Large intestine (tissue), 3 donors: ENCODE results near the gene SYCE3. TPM values are rescaled to one million over a fixed set of nuclear protein-coding genes. Genes with fewer than 3 reads are reported as not detected.

Experiments used
- DNase-seq, 2 donors: peaks; one replicate each; pipeline versions ENCODE4 v3.0.0 to v3.0.0-alpha.2; 2013
- H3K27ac ChIP-seq: one replicate; pipeline ENCODE4 v1.5.1; 2013; ENCODE audit warnings: low read length
- H3K27me3 ChIP-seq: 2 replicates; pipeline ENCODE4 v1.6.1; 2013; ENCODE audit warnings: low read length; ENCODE audit not compliant: control insufficient read depth, insufficient read depth
- H3K36me3 ChIP-seq: 2 replicates; pipeline ENCODE4 v1.6.1; 2013; ENCODE audit warnings: low read length; ENCODE audit not compliant: control insufficient read depth, insufficient read depth
- H3K4me1 ChIP-seq: one replicate; pipeline ENCODE4 v1.6.1; 2013; ENCODE audit warnings: low read length; ENCODE audit not compliant: control insufficient read depth, insufficient read depth
- H3K4me3 ChIP-seq: one replicate; pipeline ENCODE4 v1.5.1; 2013; ENCODE audit warnings: low read length
- H3K9me3 ChIP-seq: one replicate; pipeline ENCODE4 v1.6.1; 2013; ENCODE audit warnings: mild to moderate bottlenecking, low read depth, low read length, moderate library complexity; ENCODE audit not compliant: control insufficient read depth
- WGBS: methylation state at CpG from one replicate; pipeline ENCODE4 v1.1.5; 2013; ENCODE audit warnings: low lambda C conversion rate; ENCODE audit not compliant: insufficient coverage; 5-methylcytosine and 5-hydroxymethylcytosine counted together
- polyA plus RNA-seq: library from polyadenylated mRNA; unstranded; fragments of 120-200 nt; gene quantifications from one replicate; pipeline ENCODE4 v1.2.1, GENCODE V29; 2013

Gene SYCE3
- polyA plus RNA-seq, 1 donor, result not detected

GRCh38 chr22:50582493-50583293 lies 20.0 kb upstream of the SYCE3 start, which contains the start of gene CHKB:
Gene CHKB, minus strand, starts transcription at chr22:50582849. Its CDS starts 68 bp downstream, at chr22:50582781.
- Histone ChIP-seq H3K36me3 (peaks cover 17% of the 10 kb centered on the region), H3K27me3 (no peaks in the 10 kb centered on the region), H3K4me1 (peaks cover 25% of the 10 kb centered on the region), H3K4me3 (peak within 1 kb of the TSS; percentile 75), H3K27ac (peak within 1 kb of the TSS; percentile 88), H3K9me3 (no peaks in the 10 kb centered on the region)
- peak; percentile 98 to 99 for DNase-seq
- no CpG with 5 or more reads among the region's 96 CpGs for WGBS

DNA sequence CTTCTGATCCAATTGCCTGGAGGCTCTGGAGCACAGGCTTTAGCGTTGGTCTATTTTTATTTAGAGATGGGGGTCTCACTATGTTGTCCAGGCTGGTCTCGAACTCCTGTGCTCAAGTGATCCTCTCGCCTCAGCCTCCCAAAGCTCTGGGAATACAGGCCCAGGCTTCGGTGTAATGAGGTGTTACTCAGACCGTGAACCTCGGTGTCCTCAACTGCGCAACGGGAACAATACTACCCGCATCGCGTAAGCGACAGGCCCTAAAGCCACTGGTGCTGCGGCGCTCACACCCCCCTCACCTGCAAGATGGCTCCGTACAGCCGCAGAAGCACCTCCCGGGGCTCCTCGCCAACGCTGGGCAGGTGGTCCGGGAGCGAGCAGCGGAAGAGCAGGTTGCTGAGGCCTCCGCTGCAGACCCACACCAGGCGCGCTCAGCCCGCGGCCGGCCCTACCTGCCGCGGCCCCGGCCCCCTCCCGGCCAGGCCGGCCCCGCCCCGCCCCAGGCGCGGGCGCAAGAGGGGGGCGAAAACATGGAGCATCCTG lies 19.3 kb upstream of the SYCE3 start:
- peaks cover 17% of the 10 kb centered on the region for H3K36me3 ChIP-seq
- DNase-seq, result no peak
- H3K27ac ChIP-seq, result peak overlapping the region; percentile 88
- H3K9me3 ChIP-seq, result no peaks in the 10 kb centered on the region
- WGBS, result no CpG with 5 or more reads among the region's 39 CpGs
- H3K4me1 ChIP-seq, result peaks cover 25% of the 10 kb centered on the region
- no peaks in the 10 kb centered on the region for H3K27me3 ChIP-seq
- peak overlapping the region; percentile 75 for H3K4me3 ChIP-seq

DNA sequence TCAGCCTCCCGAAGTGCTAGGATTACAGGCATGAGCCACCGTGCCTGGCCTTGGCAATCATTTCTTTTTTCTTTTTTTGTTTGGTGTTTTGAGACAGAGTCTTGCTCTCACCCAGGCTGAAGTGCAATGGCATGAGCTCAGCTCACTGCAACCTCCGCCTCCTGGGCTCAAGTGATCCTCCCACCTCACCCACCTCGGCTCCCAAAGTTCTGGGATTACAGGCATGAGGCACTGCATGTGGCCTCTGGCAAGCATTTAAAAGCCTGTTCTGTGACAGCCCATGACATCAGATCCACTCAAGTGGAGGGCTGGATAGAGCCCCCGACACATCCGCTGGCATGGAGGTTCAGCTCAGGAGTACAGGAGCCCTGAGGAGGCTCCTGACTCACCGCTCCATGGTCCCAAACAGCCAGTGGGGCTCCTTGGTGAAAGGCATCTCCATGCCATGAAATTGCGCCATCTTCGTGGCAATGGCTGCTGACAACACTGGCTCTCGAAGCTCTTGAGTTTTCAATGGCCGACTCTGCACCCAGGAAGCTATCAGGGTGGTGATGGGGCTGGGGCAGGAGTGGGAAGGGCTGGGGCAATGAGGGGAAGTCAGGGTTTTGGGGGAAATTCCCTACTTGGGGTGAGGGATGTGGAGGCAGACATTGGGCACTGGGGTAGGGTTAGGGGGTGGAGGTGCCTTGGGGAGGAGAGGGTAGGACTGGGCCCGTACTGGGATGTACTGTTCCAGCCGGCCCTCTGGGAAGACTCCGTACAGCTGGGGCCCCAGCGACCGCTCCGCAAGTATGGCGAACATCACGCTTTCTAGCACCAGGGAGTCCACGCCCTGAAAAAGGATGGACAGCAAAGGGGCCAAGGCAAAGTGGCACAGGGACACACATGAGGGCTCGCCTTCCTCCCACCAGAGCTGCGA lies 18.6 kb upstream of the SYCE3 start:
- H3K27me3 ChIP-seq, result no peaks in the 10 kb centered on the region
- no CpG with 5 or more reads among the region's 22 CpGs for WGBS
- no peaks in the 10 kb centered on the region for H3K9me3 ChIP-seq
- DNase-seq, result no peak
- peaks cover 17% of the 10 kb centered on the region for H3K36me3 ChIP-seq
- peaks cover 25% of the 10 kb centered on the region for H3K4me1 ChIP-seq
- H3K27ac ChIP-seq, result no peak overlapping the region
- H3K4me3 ChIP-seq, result peak overlapping the region; percentile 75

- Histone ChIP-seq H3K4me3 (no peak overlapping the region), H3K9me3 (no peaks in the 10 kb centered on the region), H3K4me1 (peaks cover 25% of the 10 kb centered on the region), H3K27me3 (no peaks in the 10 kb centered on the region), H3K36me3 (peaks cover 17% of the 10 kb centered on the region), H3K27ac (no peak overlapping the region)
- WGBS, result no CpG with 5 or more reads among the region's 4 CpGs
- DNase-seq, result no peak
Observed at GRCh38 chr22:50579752-50580151, 17.0 kb upstream of the SYCE3 start.

DNA sequence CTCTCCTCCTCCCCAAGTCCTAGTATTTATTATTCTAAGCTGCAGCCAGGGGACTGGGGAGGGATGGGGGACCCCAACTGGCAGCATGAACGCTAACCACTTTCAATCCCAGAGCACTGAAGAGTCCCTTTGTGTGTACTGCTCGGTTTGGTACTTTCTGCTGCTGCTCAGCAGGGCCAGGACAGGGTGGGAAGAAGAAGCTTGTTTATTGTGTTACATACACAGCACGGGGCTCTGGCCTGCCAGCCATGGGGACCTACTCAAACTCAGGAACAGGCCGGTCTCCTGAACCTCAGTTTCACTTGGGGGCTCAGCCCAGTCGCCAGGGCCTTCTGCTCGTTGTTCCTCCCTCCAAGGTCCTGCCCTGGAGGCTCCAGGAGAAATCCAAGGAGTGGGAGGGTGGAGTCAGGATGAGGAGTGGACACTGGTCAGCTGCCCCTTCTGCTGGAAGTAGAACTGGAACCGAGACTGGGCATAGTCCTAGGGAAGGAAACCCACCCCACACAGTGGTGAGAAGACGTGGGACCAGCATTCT lies 16.1 kb upstream of the SYCE3 start:
- H3K4me3 ChIP-seq, result no peak overlapping the region
- peaks cover 17% of the 10 kb centered on the region for H3K36me3 ChIP-seq
- peaks cover 24% of the 10 kb centered on the region for H3K4me1 ChIP-seq
- WGBS, result no CpG with 5 or more reads among the region's 8 CpGs
- no peak for DNase-seq
- peak overlapping the region; percentile 48 for H3K27ac ChIP-seq
- H3K27me3 ChIP-seq, result no peaks in the 10 kb centered on the region
- H3K9me3 ChIP-seq, result no peaks in the 10 kb centered on the region

- Histone ChIP-seq H3K4me1 (peaks cover 19% of the 10 kb centered on the region), H3K27me3 (no peaks in the 10 kb centered on the region), H3K36me3 (peaks cover 17% of the 10 kb centered on the region), H3K27ac (peak within 1 kb of the TSS; percentile 48), H3K4me3 (no peak within 1 kb of the TSS), H3K9me3 (no peaks in the 10 kb centered on the region)
- WGBS, result no CpG with 5 or more reads among the region's 63 CpGs
- DNase-seq, result peak; percentile 70 to 87
Observed at GRCh38 chr22:50577987-50578775, 15.5 kb upstream of the SYCE3 start, which contains the start of gene CPT1B. Gene CPT1B, minus strand, starts transcription at chr22:50578427. Its CDS starts 512 bp downstream, at chr22:50577915.

DNA sequence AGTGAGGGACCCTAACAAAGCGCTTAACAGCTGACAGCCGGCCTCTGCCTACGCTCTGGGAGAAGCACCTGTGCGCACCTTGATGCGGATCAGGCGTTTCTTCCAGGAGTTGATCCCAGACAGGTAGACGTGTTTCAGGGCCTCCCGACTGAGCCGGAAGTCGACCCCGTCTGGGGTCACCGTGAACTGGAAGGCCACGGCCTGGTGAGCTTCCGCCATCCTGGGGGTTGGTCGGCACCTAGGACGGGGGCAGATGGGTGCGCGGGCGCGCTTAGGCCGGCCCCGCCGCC lies 14.9 kb upstream of the SYCE3 start:
- DNase-seq, result peak in 1 of 2 donors; percentile 31
- H3K4me3 ChIP-seq, result no peak overlapping the region
- WGBS, result no CpG with 5 or more reads among the region's 23 CpGs

DNA sequence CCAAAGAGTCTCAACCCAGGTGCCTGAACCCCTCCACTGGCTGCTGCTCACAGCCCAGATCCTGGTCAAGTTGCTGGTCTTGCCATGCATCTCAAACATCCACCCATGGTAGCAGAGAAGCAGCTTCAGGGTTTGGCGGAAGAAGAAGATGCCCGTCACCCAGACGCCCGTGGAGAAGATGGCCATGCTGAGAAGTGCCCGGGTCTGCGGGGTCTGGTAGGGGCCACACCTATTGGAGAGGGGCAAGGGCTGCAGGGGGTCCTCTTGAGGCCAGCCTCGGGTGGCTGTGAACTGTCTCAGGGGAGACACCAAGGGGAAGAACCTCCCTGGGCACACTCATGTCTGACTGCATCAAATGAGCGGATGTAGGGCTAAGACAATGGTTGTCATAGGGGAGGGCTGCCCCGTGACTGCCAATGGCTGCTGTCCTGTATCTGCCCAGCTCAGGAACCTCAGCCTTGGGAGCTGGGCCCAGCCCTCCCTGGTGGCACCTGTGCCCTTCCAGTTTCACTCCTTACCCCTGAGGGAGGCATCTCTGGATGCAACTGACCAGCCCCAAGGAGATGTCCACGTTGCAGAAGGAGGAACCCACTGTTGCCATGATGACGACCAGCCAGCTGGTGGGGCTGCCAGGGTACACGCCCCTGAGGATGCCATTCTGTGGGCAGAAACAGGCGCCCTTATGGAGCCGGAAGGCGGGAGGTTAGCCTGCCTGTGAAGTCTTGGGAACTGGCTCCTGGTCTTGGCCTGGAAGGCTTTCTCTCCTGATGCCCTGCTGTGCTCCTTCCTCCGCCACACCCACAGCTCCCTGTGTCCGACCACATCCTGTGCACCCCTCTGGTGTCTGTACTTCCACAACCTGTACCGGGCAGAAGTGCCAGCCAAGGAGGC lies 14.3 kb upstream of the SYCE3 start:
- H3K4me1 ChIP-seq, result peaks cover 19% of the 10 kb centered on the region
- no CpG with 5 or more reads among the region's 18 CpGs for WGBS
- peaks cover 18% of the 10 kb centered on the region for H3K36me3 ChIP-seq

More for the DNA sequence above, 14.9 kb upstream of the SYCE3 start:
- Histone ChIP-seq H3K27ac (no peak overlapping the region), H3K27me3 (no peaks in the 10 kb centered on the region), H3K9me3 (no peaks in the 10 kb centered on the region), H3K36me3 (peaks cover 17% of the 10 kb centered on the region), H3K4me1 (peaks cover 19% of the 10 kb centered on the region)

GRCh38 chr22:50576070-50576469 lies 13.4 kb upstream of the SYCE3 start:
- Histone ChIP-seq H3K27ac (no peak overlapping the region), H3K4me3 (no peak overlapping the region), H3K36me3 (peaks cover 19% of the 10 kb centered on the region), H3K9me3 (no peaks in the 10 kb centered on the region), H3K27me3 (no peaks in the 10 kb centered on the region), H3K4me1 (peaks cover 19% of the 10 kb centered on the region)
- no CpG with 5 or more reads among the region's 5 CpGs for WGBS
- DNase-seq, result peak; percentile 44 to 47

More for the DNA sequence above, 14.3 kb upstream of the SYCE3 start:
- no peaks in the 10 kb centered on the region for H3K27me3 ChIP-seq
- no peak overlapping the region for H3K4me3 ChIP-seq
- H3K9me3 ChIP-seq, result no peaks in the 10 kb centered on the region
- H3K27ac ChIP-seq, result no peak overlapping the region
- DNase-seq, result no peak
